Smooth muscle cell (in vitro differentiated cells): ENCODE results near the gene PGP. TPM values are rescaled to one million over a fixed set of nuclear protein-coding genes. Genes with fewer than 3 reads are reported as not detected.

Experiments
- DNase-seq: peaks from one replicate; lab custom pipeline; 2025; ENCODE audit not compliant: unreplicated experiment; lab: John Stamatoyannopoulos, UW
- H2AFZ ChIP-seq: fragments of 200-600 bp; sonication (generic); 2 replicates; pipeline ENCODE4 v1.6.0; 2016; ENCODE audit warnings: antibody characterized with exemption, low read depth, mild to moderate bottlenecking
- H3F3A ChIP-seq: fragments of 200-600 bp; sonication (generic); 2 replicates; pipeline ENCODE4 v1.6.0; 2017; ENCODE audit warnings: antibody characterized with exemption, low read depth
- H3K27ac ChIP-seq: fragments of 200-600 bp; sonication (generic); 2 replicates; pipeline ENCODE4 v1.5.1; 2016; ENCODE audit warnings: low read depth, mild to moderate bottlenecking
- H3K27me3 ChIP-seq: fragments of 200-600 bp; sonication (generic); 2 replicates; pipeline ENCODE4 v1.6.1; 2016; ENCODE audit warnings: low read depth, mild to moderate bottlenecking
- H3K36me3 ChIP-seq: fragments of 200-600 bp; sonication (generic); 2 replicates; pipeline ENCODE4 v1.5.1; 2016; ENCODE audit warnings: low read depth
- H3K4me1 ChIP-seq: fragments of 200-600 bp; sonication (generic); 2 replicates; pipeline ENCODE4 v1.5.1; 2016; ENCODE audit warnings: low read depth
- H3K4me2 ChIP-seq: fragments of 200-600 bp; sonication (generic); 2 replicates; pipeline ENCODE4 v1.6.0; 2016; ENCODE audit warnings: mild to moderate bottlenecking
- H3K4me3 ChIP-seq: fragments of 200-600 bp; sonication (generic); 2 replicates; pipeline ENCODE4 v1.5.1; 2016; ENCODE audit warnings: mild to moderate bottlenecking
- H3K79me2 ChIP-seq: fragments of 200-600 bp; sonication (generic); 2 replicates; pipeline ENCODE4 v1.6.0; 2016; ENCODE audit warnings: low read depth, mild to moderate bottlenecking
- H3K9ac ChIP-seq: fragments of 200-600 bp; sonication (generic); 2 replicates; pipeline ENCODE4 v1.6.0; 2016; ENCODE audit warnings: low read depth
- H3K9me3 ChIP-seq: fragments of 200-600 bp; sonication (generic); replicated peaks from 2 replicates; pipeline ENCODE4 v1.5.1; 2016; ENCODE audit warnings: low read depth
- H4K20me1 ChIP-seq: fragments of 200-600 bp; sonication (generic); 2 replicates; pipeline ENCODE4 v1.6.0; 2016; ENCODE audit warnings: low read depth
- CTCF ChIP-seq: fragments of 200-600 bp; sonication (generic); IDR thresholded peaks from 2 replicates; pipeline ENCODE4 v1.5.1; 2017; ENCODE audit warnings: borderline replicate concordance, mild to moderate bottlenecking, antibody characterized with exemption; ENCODE audit not compliant: insufficient read depth, poor library complexity, severe bottlenecking
- WGBS: methylation state at CpG from one replicate; pipeline ENCODE4 v1.1.7; 2016; ENCODE audit warnings: low lambda C conversion rate; 5-methylcytosine and 5-hydroxymethylcytosine counted together
- polyA plus RNA-seq: library from polyadenylated mRNA; unstranded; fragments of >200 nt; fragmentation: Nextera tagmentation; extraction: Ambion mirVana; gene quantifications from 2 replicates; pipeline ENCODE4 v1.2.1, GENCODE V29; 2016
- total RNA-seq: library from RNA; depleted of rRNA; stranded (reverse); fragments of >200 nt; gene quantifications from 2 replicates; pipeline ENCODE4 v1.2.3, GENCODE V29; 2014

The PGP gene
- total and polyA plus RNA-seq, 2 experiments from 2014 or later, result 21.6 to 30.1 TPM

GRCh38 chr16:2166263-2167067 is 48.2 kb downstream of the PGP start:
- H3K9me3 ChIP-seq, result no peaks in the 10 kb centered on the region
- no peak for TF ChIP-seq CTCF
- no peak overlapping the region for H3K27ac ChIP-seq
- no peak overlapping the region for H3K4me3 ChIP-seq
- H3K4me1 ChIP-seq, result no peaks in the 10 kb centered on the region
- H3K9ac ChIP-seq, result no peak overlapping the region
- no peak overlapping the region for H2AFZ ChIP-seq
- 95% methylated on average over 17 of the region's 17 CpGs for WGBS
- H3K36me3 ChIP-seq, result no peaks in the 10 kb centered on the region
- H3K27me3 ChIP-seq, result no peaks in the 10 kb centered on the region
- H3K4me2 ChIP-seq, result no peak overlapping the region
- no peak for DNase-seq
- H4K20me1 ChIP-seq, result peaks cover 63% of the 10 kb centered on the region
- H3F3A ChIP-seq, result no peaks in the 10 kb centered on the region
- peaks cover 34% of the 10 kb centered on the region for H3K79me2 ChIP-seq

DNA sequence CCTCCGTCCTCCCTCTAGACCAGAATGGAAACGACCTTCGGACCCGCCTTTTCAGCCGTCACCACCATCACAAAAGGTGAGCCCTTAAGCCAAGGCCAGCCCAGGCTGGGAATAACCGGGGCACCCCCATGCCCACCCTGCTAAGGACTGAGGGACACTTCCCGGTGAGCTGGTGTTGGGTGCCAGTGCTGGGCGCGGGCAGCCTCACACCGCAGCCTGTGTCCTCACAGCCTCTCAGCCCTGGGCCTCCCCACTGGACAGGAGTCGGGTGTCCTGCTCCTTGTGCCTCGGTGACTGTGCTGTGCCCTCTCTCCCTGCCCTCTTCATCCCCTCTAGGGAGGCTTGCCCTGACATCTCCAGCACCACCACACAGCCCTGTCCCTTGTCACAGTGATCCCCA is 48.8 kb downstream of the PGP start:
- DNase-seq, result no peak
- Histone ChIP-seq H3K9ac (no peak overlapping the region), H3K36me3 (no peaks in the 10 kb centered on the region), H3K9me3 (no peaks in the 10 kb centered on the region), H2AFZ (no peak overlapping the region), H3K4me3 (no peak overlapping the region), H3K27ac (no peak overlapping the region), H4K20me1 (peaks cover 68% of the 10 kb centered on the region), H3K4me2 (no peak overlapping the region), H3K4me1 (no peaks in the 10 kb centered on the region), H3F3A (no peaks in the 10 kb centered on the region), H3K27me3 (no peaks in the 10 kb centered on the region), H3K79me2 (peaks cover 40% of the 10 kb centered on the region)
- TF ChIP-seq CTCF, result no peak
- WGBS, result 98% methylated on average over 10 of the region's 12 CpGs

DNA sequence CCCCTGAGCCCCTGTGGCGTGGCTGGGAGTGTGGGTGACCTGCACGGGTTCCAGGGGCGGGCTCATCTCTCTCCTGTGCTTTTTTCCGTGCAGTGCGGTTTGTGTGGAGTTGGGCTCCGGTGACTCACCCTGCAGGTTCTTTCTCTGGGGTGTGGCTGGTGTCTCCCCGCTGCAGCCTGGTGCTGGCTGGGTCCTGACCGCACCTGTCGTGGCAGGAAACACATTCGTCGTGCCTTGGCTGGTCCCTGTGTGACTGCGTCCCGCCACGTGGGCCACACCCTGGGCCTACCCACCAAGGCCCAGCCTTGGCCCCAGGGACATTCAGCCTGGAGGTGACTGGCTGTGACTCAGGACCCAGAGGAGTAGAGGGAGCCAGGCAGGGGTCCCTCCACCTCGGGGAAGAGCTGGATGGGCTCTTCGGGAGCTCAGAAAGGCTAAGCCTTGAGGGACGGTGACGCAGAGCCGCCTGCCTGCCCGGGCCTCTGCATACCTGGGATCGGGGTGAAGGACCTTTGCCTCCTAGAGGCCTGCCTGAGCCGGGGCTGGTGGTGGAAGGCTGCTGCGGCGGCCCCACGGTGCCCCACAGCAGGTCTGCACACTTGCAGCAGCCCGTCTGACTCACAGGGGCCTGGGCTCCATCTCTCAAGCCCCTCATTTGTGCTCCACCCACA is 51.3 kb downstream of the PGP start:
- H2AFZ ChIP-seq, result no peak overlapping the region
- H3K4me3 ChIP-seq, result no peak overlapping the region
- peaks cover 82% of the 10 kb centered on the region for H4K20me1 ChIP-seq
- no peaks in the 10 kb centered on the region for H3F3A ChIP-seq
- peak overlapping the region; percentile 69 for H3K27ac ChIP-seq
- no peak overlapping the region for H3K9ac ChIP-seq
- no peaks in the 10 kb centered on the region for H3K9me3 ChIP-seq
- no peaks in the 10 kb centered on the region for H3K27me3 ChIP-seq
- H3K79me2 ChIP-seq, result peaks cover 63% of the 10 kb centered on the region
- no peak for DNase-seq
- no peaks in the 10 kb centered on the region for H3K36me3 ChIP-seq
- no peak for TF ChIP-seq CTCF
- WGBS, result 70% methylated on average over 24 of the region's 26 CpGs
- peaks cover 4% of the 10 kb centered on the region for H3K4me1 ChIP-seq
- no peak overlapping the region for H3K4me2 ChIP-seq
